ENCODE measurements around the gene HTR2A. TPM values are rescaled to one million over a fixed set of nuclear protein-coding genes. Genes with fewer than 3 reads are reported as not detected.

The HTR2A gene
- total RNA-seq, 1 experiment from 2014 or later = not detected

DNA sequence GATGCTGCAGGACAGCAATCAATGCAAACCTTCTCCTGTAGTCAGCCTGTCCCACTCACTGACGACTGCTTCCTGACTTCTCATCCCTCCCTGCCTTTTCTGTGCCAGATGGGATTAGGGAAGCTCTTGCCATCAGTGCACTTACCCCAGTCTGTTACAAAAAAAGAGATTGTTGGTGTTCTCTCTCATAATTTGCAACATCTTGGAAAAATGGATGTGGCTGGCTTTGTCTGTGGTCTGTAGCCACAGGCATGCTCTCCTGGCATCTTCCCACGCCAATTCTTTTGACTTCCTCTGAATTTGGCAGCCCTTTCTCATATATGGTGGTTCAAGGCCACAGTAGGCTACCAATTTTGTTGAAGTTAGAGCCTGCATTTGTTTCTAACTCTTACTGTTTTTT lies 11.6 kb upstream of the HTR2A start:
- Histone ChIP-seq H3K9me3 (ENCODE audit: low read length) (no peaks in the 10 kb centered on the region), H4K20me1 (ENCODE audit: insufficient read depth, low read depth, low read length) (no peaks in the 10 kb centered on the region), H3K4me2 (ENCODE audit: low read depth, low read length, poor library complexity, severe bottlenecking) (no peak overlapping the region), H3K27me3 (ENCODE audit: low read length) (no peaks in the 10 kb centered on the region), H3K4me1 (ENCODE audit: low read length) (no peaks in the 10 kb centered on the region), H3K9me2 (replicated peaks; ENCODE audit: insufficient read depth, low read length) (no peaks in the 10 kb centered on the region), H3K79me2 (ENCODE audit: low read length) (no peaks in the 10 kb centered on the region), H3K27ac (ENCODE audit: low read length) (no peak overlapping the region), H2AFZ (ENCODE audit: low read length) (no peak overlapping the region), H3K9ac (ENCODE audit: low read length) (no peak overlapping the region), H3K4me3 (ENCODE audit: low read length) (no peak overlapping the region), H3K36me3 (ENCODE audit: insufficient read depth, low read length) (no peaks in the 10 kb centered on the region)
- DNase-seq = no peak

DNA sequence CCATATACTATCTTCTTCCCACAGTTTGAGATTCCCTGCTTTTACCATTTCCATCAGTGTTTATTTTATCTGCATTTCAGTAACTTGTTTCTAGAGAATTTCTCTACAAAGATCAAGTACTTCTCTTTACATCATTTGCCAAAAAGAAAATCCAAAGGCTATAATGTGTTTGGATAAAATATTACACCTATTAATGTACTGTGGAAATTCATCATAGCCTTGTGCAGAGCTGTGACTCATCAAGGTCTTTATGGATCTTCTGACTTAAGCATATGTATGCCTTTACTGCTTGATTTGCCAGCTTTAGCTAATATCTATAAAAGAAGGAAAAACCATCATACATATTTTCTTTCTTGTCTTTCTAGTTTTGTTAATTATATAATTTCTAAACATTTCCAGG lies 9.6 kb upstream of the HTR2A start:
- Histone ChIP-seq H3K27ac (ENCODE audit: low read length) (no peak overlapping the region), H3K79me2 (ENCODE audit: low read length) (no peaks in the 10 kb centered on the region)

DNA sequence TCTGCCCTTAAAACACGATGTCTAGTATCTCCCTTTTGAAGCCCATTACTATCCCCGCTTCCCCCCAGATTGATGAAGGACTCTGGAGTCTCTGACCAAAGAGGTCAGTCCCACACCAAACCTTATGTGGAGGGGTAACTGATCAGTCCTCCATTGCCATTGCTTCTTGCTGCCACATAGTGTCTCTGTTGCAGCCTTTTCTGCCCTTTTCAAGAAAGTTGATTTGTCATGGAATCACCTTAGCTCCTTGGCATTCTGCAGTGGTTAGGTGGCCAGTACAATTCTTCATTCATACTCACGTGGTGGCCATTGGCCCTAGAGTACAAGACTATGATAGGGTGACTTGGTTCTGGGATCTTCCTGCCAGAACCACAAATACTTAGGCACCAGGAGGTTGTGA lies 8.4 kb upstream of the HTR2A start:
- no peaks in the 10 kb centered on the region for H3K9me3 ChIP-seq (ENCODE audit: low read length)
- no peak overlapping the region for H3K9ac ChIP-seq (ENCODE audit: low read length)
- no peak overlapping the region for H2AFZ ChIP-seq (ENCODE audit: low read length)
- H3K4me3 ChIP-seq (ENCODE audit: low read length) = no peak overlapping the region
- no peaks in the 10 kb centered on the region for H3K4me1 ChIP-seq (ENCODE audit: low read length)
- no peak overlapping the region for H3K4me2 ChIP-seq (ENCODE audit: low read depth, low read length, poor library complexity, severe bottlenecking)
- no peak overlapping the region for H3K27ac ChIP-seq (ENCODE audit: low read length)
- H3K79me2 ChIP-seq (ENCODE audit: low read length) = no peaks in the 10 kb centered on the region
- no peaks in the 10 kb centered on the region for H4K20me1 ChIP-seq (ENCODE audit: insufficient read depth, low read depth, low read length)
- DNase-seq = no peak
- H3K9me2 ChIP-seq (replicated peaks; ENCODE audit: insufficient read depth, low read length) = no peaks in the 10 kb centered on the region
- H3K36me3 ChIP-seq (ENCODE audit: insufficient read depth, low read length) = no peaks in the 10 kb centered on the region
- no peaks in the 10 kb centered on the region for H3K27me3 ChIP-seq (ENCODE audit: low read length)

More for the DNA sequence above, 9.6 kb upstream of the HTR2A start:
- Histone ChIP-seq H3K4me1 (ENCODE audit: low read length) (no peaks in the 10 kb centered on the region), H3K36me3 (ENCODE audit: insufficient read depth, low read length) (no peaks in the 10 kb centered on the region), H3K4me2 (ENCODE audit: low read depth, low read length, poor library complexity, severe bottlenecking) (no peak overlapping the region), H2AFZ (ENCODE audit: low read length) (no peak overlapping the region), H3K9ac (ENCODE audit: low read length) (no peak overlapping the region), H3K9me2 (replicated peaks; ENCODE audit: insufficient read depth, low read length) (no peaks in the 10 kb centered on the region), H3K27me3 (ENCODE audit: low read length) (no peaks in the 10 kb centered on the region), H4K20me1 (ENCODE audit: insufficient read depth, low read depth, low read length) (no peaks in the 10 kb centered on the region), H3K9me3 (ENCODE audit: low read length) (no peaks in the 10 kb centered on the region), H3K4me3 (ENCODE audit: low read length) (no peak overlapping the region)
- DNase-seq = no peak

DNA sequence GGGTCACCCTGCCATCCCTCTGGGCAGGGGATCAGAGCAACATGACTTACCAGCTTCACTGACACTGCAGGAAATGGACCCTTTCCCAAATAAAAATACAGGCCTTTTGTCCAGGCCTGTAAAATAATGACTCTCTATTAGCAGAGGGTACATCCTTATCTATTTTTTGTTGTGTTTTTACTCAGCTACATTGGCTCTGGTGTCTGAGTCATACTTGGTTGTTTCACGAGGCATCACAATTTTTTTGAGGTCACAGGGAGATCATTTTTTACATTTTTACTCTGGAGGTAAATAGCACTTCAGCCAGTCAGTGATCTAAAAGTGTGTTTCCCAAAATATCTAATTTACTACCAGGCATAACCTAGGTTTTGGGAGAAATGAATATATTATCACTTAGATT lies 6.9 kb upstream of the HTR2A start:
- DNase-seq = no peak
- Histone ChIP-seq H3K9ac (ENCODE audit: low read length) (no peak overlapping the region), H3K4me3 (ENCODE audit: low read length) (no peak overlapping the region)

DNA sequence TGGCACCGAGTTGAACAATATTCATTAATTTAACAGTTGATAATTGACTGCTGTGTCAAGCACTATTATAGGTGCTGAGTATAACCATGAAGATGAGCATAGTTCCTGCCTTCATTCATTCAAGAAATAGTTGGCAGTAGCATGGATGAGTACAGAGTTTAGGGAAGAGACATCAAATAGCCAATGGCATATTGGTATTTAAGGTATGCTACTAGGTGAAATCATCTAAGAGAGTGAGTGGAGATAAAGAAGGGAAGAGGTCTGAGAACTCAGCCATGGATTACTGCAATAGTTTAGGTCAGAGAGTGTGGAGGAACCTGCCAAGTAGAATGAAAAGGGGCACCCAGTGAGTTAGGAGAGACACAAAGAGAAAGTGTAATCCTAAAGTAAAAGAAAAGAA lies 4.9 kb upstream of the HTR2A start:
- Histone ChIP-seq H3K9me3 (ENCODE audit: low read length) (no peaks in the 10 kb centered on the region), H3K4me3 (ENCODE audit: low read length) (no peak overlapping the region), H3K36me3 (ENCODE audit: insufficient read depth, low read length) (no peaks in the 10 kb centered on the region), H3K4me2 (ENCODE audit: low read depth, low read length, poor library complexity, severe bottlenecking) (no peak overlapping the region), H3K27ac (ENCODE audit: low read length) (no peak overlapping the region), H3K27me3 (ENCODE audit: low read length) (no peaks in the 10 kb centered on the region), H3K4me1 (ENCODE audit: low read length) (no peaks in the 10 kb centered on the region), H3K9ac (ENCODE audit: low read length) (no peak overlapping the region), H4K20me1 (ENCODE audit: insufficient read depth, low read depth, low read length) (no peaks in the 10 kb centered on the region), H3K79me2 (ENCODE audit: low read length) (no peaks in the 10 kb centered on the region), H3K9me2 (replicated peaks; ENCODE audit: insufficient read depth, low read length) (no peaks in the 10 kb centered on the region), H2AFZ (ENCODE audit: low read length) (no peak overlapping the region)
- no peak for DNase-seq

More for the DNA sequence above, 6.9 kb upstream of the HTR2A start:
- H3K4me1 ChIP-seq (ENCODE audit: low read length) = no peaks in the 10 kb centered on the region
- H3K27me3 ChIP-seq (ENCODE audit: low read length) = no peaks in the 10 kb centered on the region
- H3K79me2 ChIP-seq (ENCODE audit: low read length) = no peaks in the 10 kb centered on the region
- no peak overlapping the region for H3K27ac ChIP-seq (ENCODE audit: low read length)
- H3K9me2 ChIP-seq (replicated peaks; ENCODE audit: insufficient read depth, low read length) = no peaks in the 10 kb centered on the region
- no peaks in the 10 kb centered on the region for H3K9me3 ChIP-seq (ENCODE audit: low read length)
- no peak overlapping the region for H2AFZ ChIP-seq (ENCODE audit: low read length)
- H4K20me1 ChIP-seq (ENCODE audit: insufficient read depth, low read depth, low read length) = no peaks in the 10 kb centered on the region
- no peak overlapping the region for H3K4me2 ChIP-seq (ENCODE audit: low read depth, low read length, poor library complexity, severe bottlenecking)
- H3K36me3 ChIP-seq (ENCODE audit: insufficient read depth, low read length) = no peaks in the 10 kb centered on the region

DNA sequence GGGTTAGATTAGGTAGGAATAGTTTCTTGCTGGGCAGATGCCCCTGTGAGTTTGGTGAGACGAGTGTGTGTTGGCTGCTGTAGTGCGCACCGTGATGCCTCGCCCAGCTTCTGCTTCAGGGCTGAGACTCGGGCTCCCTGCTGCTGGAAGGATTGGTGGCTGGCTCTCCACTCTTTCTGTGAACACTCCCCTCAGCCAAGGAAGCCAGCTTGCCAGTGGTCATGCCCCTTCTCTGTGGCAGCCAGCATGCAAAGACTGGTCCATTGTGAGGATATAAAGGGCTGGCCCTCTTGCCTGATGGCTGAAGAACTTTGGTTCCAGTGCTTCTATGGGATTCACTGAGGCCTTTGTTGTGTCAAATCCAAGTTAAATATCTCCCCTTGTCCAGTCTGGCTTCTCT lies 2.9 kb upstream of the HTR2A start:
- DNase-seq = no peak
- Histone ChIP-seq H2AFZ (ENCODE audit: low read length) (no peak overlapping the region), H3K9me2 (replicated peaks; ENCODE audit: insufficient read depth, low read length) (no peaks in the 10 kb centered on the region), H3K9me3 (ENCODE audit: low read length) (no peaks in the 10 kb centered on the region), H3K36me3 (ENCODE audit: insufficient read depth, low read length) (no peaks in the 10 kb centered on the region), H3K27me3 (ENCODE audit: low read length) (no peaks in the 10 kb centered on the region), H3K4me3 (ENCODE audit: low read length) (no peak overlapping the region), H3K27ac (ENCODE audit: low read length) (no peak overlapping the region), H3K79me2 (ENCODE audit: low read length) (no peaks in the 10 kb centered on the region), H3K4me2 (ENCODE audit: low read depth, low read length, poor library complexity, severe bottlenecking) (no peak overlapping the region), H4K20me1 (ENCODE audit: insufficient read depth, low read depth, low read length) (no peaks in the 10 kb centered on the region), H3K9ac (ENCODE audit: low read length) (no peak overlapping the region), H3K4me1 (ENCODE audit: low read length) (no peaks in the 10 kb centered on the region)

DNA sequence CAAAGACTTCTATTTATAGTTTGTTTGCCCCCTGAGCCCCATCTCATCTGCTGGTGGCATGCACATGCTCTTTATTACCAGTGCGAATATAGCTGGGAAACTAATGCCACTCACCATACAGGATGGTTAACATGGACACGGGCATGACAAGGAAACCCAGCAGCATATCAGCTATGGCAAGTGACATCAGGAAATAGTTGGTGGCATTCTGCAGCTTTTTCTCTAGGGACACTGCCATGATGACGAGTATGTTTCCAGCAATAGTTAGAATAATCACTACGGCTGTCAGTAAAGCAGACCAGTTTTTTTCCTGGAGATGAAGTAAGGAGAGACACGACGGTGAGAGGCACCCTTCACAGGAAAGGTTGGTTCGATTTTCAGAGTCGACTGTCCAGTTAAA lies 1.5 kb downstream of the HTR2A start:
- no peaks in the 10 kb centered on the region for H3K4me1 ChIP-seq (ENCODE audit: low read length)
- H3K27ac ChIP-seq (ENCODE audit: low read length) = no peak overlapping the region
- H3K4me2 ChIP-seq (ENCODE audit: low read depth, low read length, poor library complexity, severe bottlenecking) = no peak overlapping the region
- no peaks in the 10 kb centered on the region for H3K36me3 ChIP-seq (ENCODE audit: insufficient read depth, low read length)
- no peaks in the 10 kb centered on the region for H4K20me1 ChIP-seq (ENCODE audit: insufficient read depth, low read depth, low read length)
- no peak overlapping the region for H3K9ac ChIP-seq (ENCODE audit: low read length)
- no peak for DNase-seq
- H2AFZ ChIP-seq (ENCODE audit: low read length) = no peak overlapping the region
- H3K27me3 ChIP-seq (ENCODE audit: low read length) = no peaks in the 10 kb centered on the region
- H3K9me3 ChIP-seq (ENCODE audit: low read length) = no peaks in the 10 kb centered on the region
- no peaks in the 10 kb centered on the region for H3K79me2 ChIP-seq (ENCODE audit: low read length)
- H3K9me2 ChIP-seq (replicated peaks; ENCODE audit: insufficient read depth, low read length) = no peaks in the 10 kb centered on the region
- H3K4me3 ChIP-seq (ENCODE audit: low read length) = no peak overlapping the region

DNA sequence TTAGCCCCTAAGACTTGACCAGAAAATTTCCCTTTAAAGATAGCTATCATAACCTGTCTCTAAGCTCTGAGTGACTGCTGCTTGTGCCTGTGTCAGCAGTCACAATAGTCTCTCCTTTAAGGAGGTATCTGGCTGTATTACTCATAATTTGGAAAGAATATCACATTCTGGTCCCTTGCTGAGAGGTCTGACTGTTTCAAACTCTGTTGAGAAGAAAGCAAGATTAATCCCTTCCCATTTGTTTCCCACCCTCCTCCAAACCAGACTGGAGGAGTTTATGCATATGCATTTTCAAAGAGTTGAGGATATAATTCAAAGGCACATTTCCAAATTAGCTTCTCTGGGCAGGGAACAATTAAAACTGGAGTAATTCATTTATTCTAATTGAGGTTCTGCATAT lies 2.3 kb downstream of the HTR2A start:
- H3K4me2 ChIP-seq (ENCODE audit: low read depth, low read length, poor library complexity, severe bottlenecking) = no peak overlapping the region
- H3K27ac ChIP-seq (ENCODE audit: low read length) = no peak overlapping the region
- no peak overlapping the region for H3K4me3 ChIP-seq (ENCODE audit: low read length)
- no peaks in the 10 kb centered on the region for H3K4me1 ChIP-seq (ENCODE audit: low read length)
- no peak for DNase-seq
- no peaks in the 10 kb centered on the region for H4K20me1 ChIP-seq (ENCODE audit: insufficient read depth, low read depth, low read length)
- H3K27me3 ChIP-seq (ENCODE audit: low read length) = no peaks in the 10 kb centered on the region
- H3K9me3 ChIP-seq (ENCODE audit: low read length) = no peaks in the 10 kb centered on the region
- no peaks in the 10 kb centered on the region for H3K36me3 ChIP-seq (ENCODE audit: insufficient read depth, low read length)
- no peaks in the 10 kb centered on the region for H3K9me2 ChIP-seq (replicated peaks; ENCODE audit: insufficient read depth, low read length)
- H2AFZ ChIP-seq (ENCODE audit: low read length) = no peak overlapping the region
- no peaks in the 10 kb centered on the region for H3K79me2 ChIP-seq (ENCODE audit: low read length)
- H3K9ac ChIP-seq (ENCODE audit: low read length) = no peak overlapping the region

Data from Karpas-422 (cell line).